C4-2B (cell line): Measurements from ENCODE around the gene RASGRF2.
"Not testable (repeated sequence)": the region's sequence is repeated elsewhere in the genome, so short reads cannot be mapped to it uniquely, and the experiment has no call there.

Experiments used
- H3K27ac ChIP-seq: fragments of 450-650 bp; 2 replicates; pipeline ENCODE4 v1.5.1; 2017
- CTCF ChIP-seq: fragments of 450-650 bp; conservative IDR thresholded peaks from 2 replicates; pipeline ENCODE4 v1.5.1; 2017; ENCODE audit warnings: mild to moderate bottlenecking
- ZFX ChIP-seq: fragments of 450-650 bp; IDR thresholded peaks from 2 replicates; pipeline ENCODE4 v1.6.1; 2017

Gene RASGRF2

GRCh38 chr5:81007637-81008027, 47.5 kb downstream of the RASGRF2 start:
- no peak overlapping the region for H3K27ac ChIP-seq
- TF ChIP-seq CTCF, result no peak
- TF ChIP-seq ZFX, result no peak

DNA sequence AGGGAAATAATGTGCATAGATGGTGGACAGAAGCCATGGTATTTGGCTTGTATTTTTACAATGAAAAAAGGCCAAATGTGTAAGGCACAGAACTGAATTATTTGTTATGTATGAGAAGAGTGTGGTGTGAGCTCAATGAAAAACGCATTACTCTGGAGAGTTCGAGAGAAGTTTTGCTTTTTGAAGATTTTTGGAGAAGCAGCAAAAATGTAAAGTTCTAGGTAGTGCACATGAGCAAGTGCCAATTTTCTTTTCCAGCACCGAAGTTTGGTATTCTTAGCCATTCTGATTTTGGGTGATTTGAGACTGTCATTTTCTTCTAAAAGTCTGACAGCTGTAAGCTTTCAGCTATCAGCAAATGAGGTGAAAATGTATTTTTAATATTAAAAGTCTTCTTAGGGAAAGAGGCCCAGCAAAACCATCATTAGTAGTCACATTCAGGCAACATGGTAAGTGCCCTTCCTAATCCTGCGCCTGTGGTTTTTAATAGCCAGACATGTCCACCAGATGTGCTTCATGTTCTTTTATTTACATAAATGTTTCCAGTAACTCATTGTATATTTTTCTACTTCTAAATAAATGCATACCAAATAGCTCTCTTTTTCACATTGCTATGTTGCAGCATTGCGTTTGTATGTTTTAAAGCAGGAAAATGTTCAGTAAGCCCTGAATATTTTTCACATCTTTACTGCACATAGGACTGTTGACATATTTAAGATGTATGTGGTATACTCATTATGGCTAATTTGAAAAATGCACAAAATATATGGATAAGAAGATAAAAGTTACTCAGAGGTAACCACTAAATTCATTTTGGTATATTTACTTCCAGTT, 50.4 kb downstream of the RASGRF2 start:
- H3K27ac ChIP-seq, result no peak overlapping the region
- no peak for TF ChIP-seq ZFX

GRCh38 chr5:81014348-81014747, 54.2 kb downstream of the RASGRF2 start:
- TF ChIP-seq ZFX (no peak), CTCF (no peak)
- H3K27ac ChIP-seq, result no peak overlapping the region

DNA sequence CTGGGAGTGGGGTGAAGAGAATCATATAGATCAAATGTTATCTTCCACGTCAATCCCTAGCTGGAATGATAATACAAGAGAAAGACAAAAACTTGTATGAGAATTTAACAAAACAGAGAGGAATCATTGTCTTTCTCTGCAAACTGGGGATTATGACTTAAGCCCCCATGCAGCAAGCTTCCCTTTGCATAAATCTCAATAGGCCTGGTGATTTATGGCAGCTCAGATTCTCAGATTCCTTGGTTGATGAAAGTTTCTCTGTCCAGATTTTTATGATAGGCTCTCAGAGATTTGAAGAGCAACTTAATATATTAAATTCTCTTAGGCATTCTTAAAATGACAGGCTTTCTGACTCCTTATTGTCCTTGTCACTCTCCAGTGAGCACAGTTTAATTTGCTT, 56.0 kb downstream of the RASGRF2 start:
- H3K27ac ChIP-seq, result no peak overlapping the region
- no peak for TF ChIP-seq ZFX
- no peak for TF ChIP-seq CTCF

GRCh38 chr5:81017320-81017719, 57.2 kb downstream of the RASGRF2 start:
- no peak for TF ChIP-seq ZFX
- no peak for TF ChIP-seq CTCF
- H3K27ac ChIP-seq, result no peak overlapping the region

DNA sequence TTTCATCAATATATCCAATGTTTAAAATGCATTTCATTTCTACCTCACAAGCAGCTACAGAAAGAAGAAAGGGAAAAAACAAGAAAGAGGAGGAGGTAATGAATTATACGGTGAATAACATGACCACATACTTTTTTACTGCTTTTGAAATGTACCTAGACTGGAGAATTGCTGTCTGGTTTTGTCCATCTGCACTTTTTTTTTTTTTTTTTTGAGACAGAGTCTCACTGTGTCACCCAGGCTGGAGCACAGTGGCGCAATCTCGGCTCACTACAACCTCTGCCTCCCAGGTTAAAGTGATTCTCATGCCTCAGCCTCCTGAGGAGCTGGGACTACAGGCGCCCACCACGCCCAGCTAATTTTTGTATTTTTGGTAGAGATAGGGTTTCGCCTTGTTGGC, 58.4 kb downstream of the RASGRF2 start:
- not testable (repeated sequence) for H3K27ac ChIP-seq

DNA sequence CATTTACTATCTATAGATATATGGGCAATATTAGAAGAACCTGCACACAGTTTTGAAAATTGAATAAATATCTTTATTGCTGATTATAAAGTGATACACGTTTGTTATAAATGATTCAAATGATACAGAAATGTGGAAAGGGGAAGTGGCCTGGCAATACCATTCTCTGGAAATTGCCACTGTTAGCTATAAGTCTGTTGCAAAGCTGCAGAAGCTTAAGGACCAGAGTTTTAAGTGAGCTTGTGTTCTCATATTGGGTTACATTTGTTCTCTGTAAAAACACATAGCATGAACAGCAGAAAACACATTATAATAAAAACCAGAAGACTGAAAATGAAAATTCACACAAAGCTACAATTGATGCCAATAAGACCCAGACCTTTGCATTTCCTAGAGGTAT, 59.6 kb downstream of the RASGRF2 start:
- TF ChIP-seq ZFX (no peak), CTCF (no peak)
- no peak overlapping the region for H3K27ac ChIP-seq

GRCh38 chr5:81020478-81021167, 60.5 kb downstream of the RASGRF2 start:
- TF ChIP-seq ZFX (no peak), CTCF (no peak)

More at GRCh38 chr5:81020478-81021167, 60.5 kb downstream of the RASGRF2 start:
- H3K27ac ChIP-seq, result no peak overlapping the region
